Measurements from ENCODE around the gene EHMT1.

Gene EHMT1

DNA sequence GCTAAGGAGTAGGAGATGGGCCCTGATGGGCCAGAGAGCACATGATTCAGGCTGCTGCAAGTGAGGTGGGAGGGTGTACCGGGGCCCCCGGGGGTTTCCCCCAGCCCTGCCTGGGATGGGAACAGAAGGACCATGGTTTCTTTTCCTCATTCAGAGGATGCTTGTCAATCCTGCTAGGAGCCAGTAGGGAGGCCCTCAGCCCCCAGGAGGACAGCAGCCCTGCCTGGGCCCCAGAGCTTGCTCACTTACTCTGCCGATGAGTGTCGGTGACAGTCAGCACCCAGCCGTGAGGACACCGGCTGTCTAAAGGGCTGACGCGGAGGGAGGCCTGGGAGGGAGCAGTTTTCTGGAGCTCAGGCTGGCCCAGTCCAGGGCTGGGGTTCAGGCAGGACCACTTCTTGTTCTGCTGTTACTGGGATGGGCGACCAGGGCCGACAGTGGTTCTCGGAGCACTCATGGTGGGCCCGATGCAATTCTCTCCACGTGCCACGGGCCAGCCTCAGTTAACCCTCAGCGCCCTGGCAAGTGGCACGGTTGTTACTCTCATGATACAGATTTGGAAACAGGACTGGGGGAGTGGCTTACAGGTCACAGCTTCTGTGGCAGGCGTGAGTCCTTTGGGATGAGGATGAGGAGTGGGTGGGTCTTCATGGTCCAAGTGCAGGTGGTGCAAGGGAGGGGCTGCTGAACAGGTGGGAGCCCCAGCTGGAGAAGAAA is 11.5 kb upstream of the EHMT1 start:
- Histone ChIP-seq H3K27ac (ENCODE audit: poor library complexity, severe bottlenecking) (peak overlapping the region; percentile 68), H3K27me3 (ENCODE audit: insufficient read depth, poor library complexity, severe bottlenecking) (no peaks in the 10 kb centered on the region), H3K36me3 (ENCODE audit: low read depth) (peaks cover 19% of the 10 kb centered on the region), H3K4me3 (ENCODE audit: severe bottlenecking) (peak overlapping the region; percentile 74), H3K4me1 (ENCODE audit: insufficient read depth, poor library complexity, severe bottlenecking) (peaks cover 21% of the 10 kb centered on the region), H3K9me3 (ENCODE audit: severe bottlenecking) (no peaks in the 10 kb centered on the region)
- 0 out of 3 replicates have a peak, but pooled peaks have one; percentile 0 for ATAC-seq (ENCODE audit: low read depth)
- DNase-seq (ENCODE audit: low spot score), result no peak
- TF ChIP-seq CTCF (IDR thresholded peaks at IDR 0.05; ENCODE audit: poor library complexity, severe bottlenecking), result no peak

GRCh38 chr9:137610944-137611343 is 7.9 kb upstream of the EHMT1 start:
- no peaks in the 10 kb centered on the region for H3K9me3 ChIP-seq (ENCODE audit: severe bottlenecking)
- no peak for TF ChIP-seq CTCF (IDR thresholded peaks at IDR 0.05; ENCODE audit: poor library complexity, severe bottlenecking)
- no peak overlapping the region for H3K4me3 ChIP-seq (ENCODE audit: severe bottlenecking)
- DNase-seq (ENCODE audit: low spot score) (no peak), ATAC-seq (ENCODE audit: low read depth) (no peak)
- peaks cover 46% of the 10 kb centered on the region for H3K36me3 ChIP-seq (ENCODE audit: low read depth)
- peaks cover 34% of the 10 kb centered on the region for H3K4me1 ChIP-seq (ENCODE audit: insufficient read depth, poor library complexity, severe bottlenecking)
- H3K27me3 ChIP-seq (ENCODE audit: insufficient read depth, poor library complexity, severe bottlenecking), result no peaks in the 10 kb centered on the region
- peak overlapping the region; percentile 99 for H3K27ac ChIP-seq (ENCODE audit: poor library complexity, severe bottlenecking)

DNA sequence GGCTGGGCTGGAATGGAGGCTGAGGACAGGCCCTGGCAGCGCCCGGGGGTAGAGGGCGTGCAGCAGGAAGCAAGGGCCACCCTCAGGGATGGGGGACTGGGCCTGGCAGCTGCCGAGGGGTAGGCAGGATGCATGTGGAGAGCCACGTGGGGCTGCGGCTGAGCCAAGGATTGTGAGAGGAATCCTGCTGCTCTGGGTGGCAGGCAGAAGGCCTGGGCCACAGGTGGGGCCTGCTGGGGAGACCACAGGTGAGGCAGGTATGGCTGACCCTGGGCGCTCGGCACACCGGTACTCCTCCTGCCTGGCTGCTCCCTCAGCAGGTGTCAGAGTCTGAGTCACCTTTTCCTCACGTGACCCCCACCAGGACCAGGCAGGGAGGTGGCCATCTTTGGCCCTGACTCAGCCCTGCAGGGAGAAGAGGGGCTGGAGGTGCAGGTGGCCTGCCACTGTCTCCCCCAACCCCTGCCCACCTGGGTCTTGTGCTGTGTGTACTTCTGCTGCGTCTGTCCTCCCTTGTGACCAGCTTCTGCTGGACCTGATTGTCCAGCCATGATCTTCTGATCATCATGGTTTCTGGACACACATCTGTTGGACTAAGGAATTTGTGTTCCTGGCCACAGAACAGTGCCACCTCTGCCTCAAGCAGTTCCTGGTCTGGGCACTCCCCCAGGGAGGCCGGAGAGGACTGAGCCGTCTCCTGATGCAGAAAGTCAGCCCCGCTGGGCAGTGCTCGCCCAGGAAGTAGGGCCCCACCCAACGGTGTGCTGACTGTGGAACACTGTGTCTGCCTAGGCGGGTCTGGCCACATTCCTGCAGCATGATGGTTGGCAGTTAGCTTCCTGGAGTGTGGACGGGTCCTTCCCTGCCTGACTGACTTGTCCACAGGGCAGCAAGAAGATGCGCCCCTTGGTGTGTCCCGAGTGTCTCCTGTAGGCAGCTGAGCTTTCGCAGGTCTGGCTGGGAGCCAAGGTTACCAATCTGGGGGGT is 6.9 kb upstream of the EHMT1 start:
- H3K27ac ChIP-seq (ENCODE audit: poor library complexity, severe bottlenecking), result peak overlapping the region; percentile 99
- no peaks in the 10 kb centered on the region for H3K27me3 ChIP-seq (ENCODE audit: insufficient read depth, poor library complexity, severe bottlenecking)
- ATAC-seq (ENCODE audit: low read depth) (peak; percentile 89), DNase-seq (ENCODE audit: low spot score) (peak; percentile 99)
- peaks cover 53% of the 10 kb centered on the region for H3K36me3 ChIP-seq (ENCODE audit: low read depth)
- peak overlapping the region; percentile 12 for H3K4me3 ChIP-seq (ENCODE audit: severe bottlenecking)
- no peak for TF ChIP-seq CTCF (IDR thresholded peaks at IDR 0.05; ENCODE audit: poor library complexity, severe bottlenecking)
- peaks cover 34% of the 10 kb centered on the region for H3K4me1 ChIP-seq (ENCODE audit: insufficient read depth, poor library complexity, severe bottlenecking)
- H3K9me3 ChIP-seq (ENCODE audit: severe bottlenecking), result no peaks in the 10 kb centered on the region

DNA sequence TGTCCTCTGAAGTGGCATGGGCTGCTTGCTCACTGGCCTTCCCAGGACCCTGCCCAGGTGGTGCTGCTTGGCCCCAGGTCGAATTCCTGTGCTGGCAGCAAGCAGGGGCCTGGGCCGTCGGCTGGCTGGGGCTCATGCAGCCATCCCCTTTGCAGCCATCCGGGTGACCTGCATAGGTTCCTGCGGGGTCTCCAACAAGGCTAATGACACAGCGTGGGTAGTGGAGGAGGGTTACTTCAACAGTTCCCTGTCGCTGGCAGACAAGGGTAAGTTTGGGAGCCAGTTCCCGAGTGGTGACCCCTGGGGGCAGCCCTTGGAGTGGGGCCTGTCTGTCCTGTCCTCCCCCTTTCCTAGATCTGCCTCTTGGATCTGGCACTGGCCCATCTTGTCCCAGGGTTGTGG is 6.1 kb upstream of the EHMT1 start:
- Histone ChIP-seq H3K27me3 (ENCODE audit: insufficient read depth, poor library complexity, severe bottlenecking) (no peaks in the 10 kb centered on the region), H3K27ac (ENCODE audit: poor library complexity, severe bottlenecking) (peak overlapping the region; percentile 99), H3K36me3 (ENCODE audit: low read depth) (peaks cover 61% of the 10 kb centered on the region), H3K4me3 (ENCODE audit: severe bottlenecking) (peak overlapping the region; percentile 12), H3K9me3 (ENCODE audit: severe bottlenecking) (no peaks in the 10 kb centered on the region), H3K4me1 (ENCODE audit: insufficient read depth, poor library complexity, severe bottlenecking) (peaks cover 35% of the 10 kb centered on the region)
- no peak for DNase-seq (ENCODE audit: low spot score)
- no peak for ATAC-seq (ENCODE audit: low read depth)
- TF ChIP-seq CTCF (IDR thresholded peaks at IDR 0.05; ENCODE audit: poor library complexity, severe bottlenecking), result no peak

All from RWPE2 (cell line).